K562 (cell line): ENCODE data around the gene AFG1L. TPM values are rescaled to one million over a fixed set of nuclear protein-coding genes. Genes with fewer than 3 reads are reported as not detected.

Experiments used
- ATAC-seq: fragments of 200-7000 bp; cut with Tn5 transposase; 3 replicates; pipeline ENCODE4 v1.9.1; 2020; ENCODE audit warnings: moderate library complexity
- BruUV-seq: library from RNA; stranded (reverse); fragments of 400-500 nt; replicated peaks from 2 replicates; lab custom pipeline; 2021; lab: Mats Ljungman, UMichigan
- CTCF ChIA-PET: fragments of 300-600 bp; formaldehyde crosslinking; extraction: SDS; loops from one replicate; lab custom pipeline; 2021; ENCODE audit warnings: low intra/inter-chr PET ratio; lab: Yijun Ruan, JAX
- POLR2A ChIA-PET: fragments of 300-600, 350-650 bp; sonication (Branson Sonifier 250); formaldehyde crosslinking; extraction: SDS; loops from one replicate; lab custom pipeline; 2021; ENCODE audit warnings: antibody characterized with exemption, inconsistent platforms; lab: Yijun Ruan, JAX
- DNase-seq, 4 experiments: peaks; one replicate each; pipeline versions ENCODE4 v3.0.0 to v3.0.0-alpha.2; 2011 to 2018; ENCODE audit warnings: low spot score in 3 of 4, mixed read lengths in 3 of 4; ENCODE audit errors: extremely low read depth in 1 of 4
- FAIRE-seq: peaks from 2 replicates; lab custom pipeline; 2011; peaks lifted over from hg19 to GRCh38; lab: Jason Lieb, UNC
- H2AFZ ChIP-seq: 2 replicates; pipeline ENCODE4 v1.6.0; 2011; ENCODE audit warnings: low read depth, low read length, control low read depth, inconsistent platforms
- H3K27ac ChIP-seq: fragments of 200-600 bp; 3 replicates; pipeline ENCODE4 v1.8.0; 2011; ENCODE audit warnings: low read depth, mild to moderate bottlenecking, control low read depth, inconsistent platforms, low read length, moderate library complexity, mixed read lengths; ENCODE audit errors: extremely low read depth
- H3K27me3 ChIP-seq, 2 experiments: fragments of 300-600 bp in 1 of 2; 2 replicates in 1 of 2; 3 replicates in 1 of 2; pipeline versions ENCODE4 v1.6.0 to v1.8.0; 2011; ENCODE audit warnings: inconsistent platforms in 2 of 2, low read length in 2 of 2, mild to moderate bottlenecking in 1 of 2, mixed read lengths in 1 of 2, moderate library complexity in 1 of 2; ENCODE audit not compliant: control insufficient read depth in 2 of 2, insufficient read depth in 2 of 2
- H3K36me3 ChIP-seq: fragments of 300-600 bp; 3 replicates; pipeline ENCODE4 v1.8.0; 2011; ENCODE audit warnings: mild to moderate bottlenecking, low read length, inconsistent platforms; ENCODE audit not compliant: control insufficient read depth, insufficient read depth
- H3K4me1 ChIP-seq, 2 experiments: fragments of 200-600 bp in 1 of 2; replicated peaks in 1 of 2; 2 replicates in 1 of 2; 3 replicates in 1 of 2; pipeline versions ENCODE4 v1.5.1 to v1.8.0; 2011; ENCODE audit warnings: inconsistent platforms in 2 of 2, low read length in 2 of 2, mild to moderate bottlenecking in 1 of 2, mixed read lengths in 1 of 2, moderate library complexity in 1 of 2; ENCODE audit not compliant: control insufficient read depth in 2 of 2, insufficient read depth in 2 of 2
- H3K4me2 ChIP-seq: 2 replicates; pipeline ENCODE4 v1.6.1; 2011; ENCODE audit warnings: low read length, control low read depth, inconsistent platforms, mixed read lengths; ENCODE audit not compliant: insufficient read depth
- H3K4me3 ChIP-seq: fragments of 200-600 bp; sonication (generic), shearing (Covaris generic); 2 replicates; pipeline ENCODE4 v1.5.1; 2016; ENCODE audit warnings: control low read depth, inconsistent platforms
- H3K79me2 ChIP-seq: fragments of 200-600 bp; 3 replicates; pipeline ENCODE4 v1.8.0; 2011; ENCODE audit warnings: low read length, inconsistent platforms; ENCODE audit not compliant: control insufficient read depth, insufficient read depth
- H3K9ac ChIP-seq, 2 experiments: 2 replicates each; pipeline versions ENCODE4 v1.6.0 to v1.6.1; 2011; ENCODE audit warnings: low read depth in 2 of 2, low read length in 2 of 2, control low read depth in 1 of 2, inconsistent platforms in 1 of 2, mild to moderate bottlenecking in 1 of 2, mixed read lengths in 1 of 2; ENCODE audit not compliant: insufficient read depth in 1 of 2
- H3K9me1 ChIP-seq: one replicate; pipeline ENCODE4 v1.6.0; 2011; ENCODE audit warnings: inconsistent platforms, mild to moderate bottlenecking, low read length, moderate library complexity; ENCODE audit not compliant: control insufficient read depth, insufficient read depth
- H3K9me3 ChIP-seq: replicated peaks from 2 replicates; pipeline ENCODE4 v1.5.1; 2011; ENCODE audit warnings: low read depth, low read length, inconsistent platforms; ENCODE audit not compliant: control insufficient read depth, insufficient read depth
- H4K20me1 ChIP-seq: replicated peaks from 2 replicates; pipeline ENCODE4 v1.6.1; 2011; ENCODE audit warnings: low read length, inconsistent platforms, mixed read lengths; ENCODE audit not compliant: control insufficient read depth, insufficient read depth
- CTCF ChIP-seq, 3 experiments: IDR thresholded peaks in 2 of 3; conservative IDR thresholded peaks in 1 of 3; 2 replicates each; pipeline ENCODE4 v1.5.1; 2011 to 2012; ENCODE audit warnings: low read length in 3 of 3, mild to moderate bottlenecking in 3 of 3, control low read depth in 2 of 3, improper control_type of control experiment in 1 of 3, inconsistent platforms in 1 of 3, low read depth in 1 of 3, mixed read lengths in 1 of 3, moderate library complexity in 1 of 3; ENCODE audit not compliant: insufficient read depth in 2 of 3
- MYBL2 ChIP-seq, 2 experiments: fragments of 450-650 bp in 1 of 2; sonication (generic) in 1 of 2; formaldehyde crosslinking in 1 of 2; IDR thresholded peaks; 2 replicates each; pipeline versions ENCODE4 v1.6.1 to v1.8.1; 2017 to 2022; ENCODE audit warnings: borderline replicate concordance in 1 of 2, inconsistent platforms in 1 of 2, low read depth in 1 of 2, mild to moderate bottlenecking in 1 of 2, missing genetic modification reagents in 1 of 2, moderate library complexity in 1 of 2
- RAD21 ChIP-seq, 2 experiments: fragments of 250-450 bp in 1 of 2; fragments of 450-650 bp in 1 of 2; sonication (Bioruptor Pico) in 1 of 2; formaldehyde crosslinking in 1 of 2; IDR thresholded peaks in 1 of 2; conservative IDR thresholded peaks in 1 of 2; 2 replicates each; pipeline versions ENCODE4 v1.4.0 to v1.8.0; 2020 to 2022; ENCODE audit warnings: mild to moderate bottlenecking in 2 of 2, moderate library complexity in 1 of 2
- ZNF24 ChIP-seq: fragments of 450-650 bp; IDR thresholded peaks from 2 replicates; pipeline ENCODE4 v1.6.1; 2016
- WGBS: fragments of 100-300 bp; shearing (Covaris generic); methylation state at CpG from one replicate; pipeline ENCODE4 v1.1.6; 2016; ENCODE audit warnings: low coverage, mixed read lengths; ENCODE audit not compliant: insufficient coverage; ENCODE audit errors: missing lambda C conversion rate; 5-methylcytosine and 5-hydroxymethylcytosine counted together
- in situ Hi-C: fragments of 300-500 bp; cut with MboI; formaldehyde crosslinking; loops from 4 replicates; pipeline ENCODE4 v1.15.0; 2018; ENCODE audit warnings: inconsistent platforms, mixed read lengths
- intact Hi-C: fragments of 100-400 bp; cut with micrococcal nuclease; formaldehyde crosslinking; loops from 2 replicates; pipeline ENCODE4 v1.14.2; 2022
- polyA plus RNA-seq, 8 experiments: library from polyadenylated mRNA; depleted of rRNA in 4 of 8; stranded (reverse) in 5 of 8; unstranded in 3 of 8; fragments of >200 nt; fragmentation: Nextera tagmentation in 2 of 8; fragmentation: Illumina TruSeq in 1 of 8; extraction: Ambion mirVana in 2 of 8; extraction: Trizol in 1 of 8; gene quantifications; 2 replicates each; pipeline versions ENCODE4 v1.2.1 to v1.2.3, GENCODE V29; 2011 to 2014; ENCODE audit warnings: inconsistent platforms in 1 of 8, missing spikeins in 1 of 8
- total RNA-seq, 7 experiments: library from RNA; depleted of rRNA in 6 of 7; stranded (reverse); fragments of >200 nt in 6 of 7; fragmentation: Illumina TruSeq in 2 of 7; extraction: Trizol in 2 of 7; gene quantifications; 2 replicates each; pipeline versions ENCODE4 v1.2.1 to v1.2.3, GENCODE V29; 2011 to 2021; ENCODE audit warnings: low replicate concordance in 1 of 7

Gene AFG1L
- total and polyA plus RNA-seq, 9 of the 15 experiments (the other 6 are each of a cell fraction or from before 2014, with no cell fraction given), result 2.2 to 15.5 (median 5.8) TPM

- no peak overlapping the region for H3K4me2 ChIP-seq
- TF ChIP-seq RAD21 (CRISPR knock-in tag; conservative IDR thresholded peaks at IDR 0.05 in 1 of 2, IDR thresholded peaks at IDR 0.05 in 1 of 2), result peak in 1 of 2 experiments; percentile 25; a peak in 1 of 4 replicates
- TF ChIP-seq CTCF (IDR thresholded peaks at IDR 0.05 in 2 of 3, conservative IDR thresholded peaks at IDR 0.05 in 1 of 3; ENCODE audit: insufficient read depth in 2 of 3, low read depth in 1 of 3, low read length in 3 of 3), result peak in 1 of 3 experiments; percentile 24; a peak in 2 of 6 replicates
- TF ChIP-seq MYBL2 (IDR thresholded peaks at IDR 0.05; ENCODE audit: low read depth), result no peak
- no peak for TF ChIP-seq MYBL2 (CRISPR knock-in tag; IDR thresholded peaks at IDR 0.05; ENCODE audit: borderline replicate concordance)
- TF ChIP-seq ZNF24, result no peak
- BruUV-seq, result no TSS peak
- ChIA-PET CTCF (no interaction called here), POLR2A (no interaction called here)
- FAIRE-seq, result no peak
- H3K9me1 ChIP-seq, result no peaks in the 10 kb centered on the region
- no peaks in the 10 kb centered on the region for H3K9me3 ChIP-seq
- in situ Hi-C loops (no loop called here), intact Hi-C loops (no loop called here)
- H4K20me1 ChIP-seq, result peaks cover 7% of the 10 kb centered on the region; the same call in 1 of the 2 replicates
- H2AFZ ChIP-seq, result no peak overlapping the region
- H3K9ac ChIP-seq, result no peak overlapping the region
- peaks cover 9% of the 10 kb centered on the region; the same call in 2 of the 3 replicates for H3K79me2 ChIP-seq
- no peak overlapping the region for H3K27ac ChIP-seq
- ATAC-seq, result no peak
- no peak for DNase-seq
- peaks cover 36% of the 10 kb centered on the region; the same call in 2 of the 3 replicates for H3K36me3 ChIP-seq
- 83% methylated on average over 1 of the region's 1 CpG for WGBS
- no peaks in the 10 kb centered on the region for H3K27me3 ChIP-seq
- H3K4me3 ChIP-seq, result no peak overlapping the region
- peaks cover 0 to 18% of the 10 kb centered on the region in 2 experiments; a peak in 4 of 5 replicates for H3K4me1 ChIP-seq
Observed at GRCh38 chr6:108570517-108570916, 275.7 kb downstream of the AFG1L start.
